ENCODE measurements around the gene ACBD4. TPM values are rescaled to one million over a fixed set of nuclear protein-coding genes. Genes with fewer than 3 reads are reported as not detected.

ACBD4 gene
- total and polyA plus RNA-seq, 2 of the 4 experiments (the other 2 are of a cell fraction), result 2.3 to 5.7 TPM

GRCh38 chr17:45155029-45155428 lies 19.5 kb downstream of the ACBD4 start:
- no peak overlapping the region for H2BK120ac ChIP-seq (ENCODE audit: low read depth, low read length)
- no peak overlapping the region for H3K27ac ChIP-seq (ENCODE audit: insufficient read depth, low read length)
- DNase-seq (no peak), ATAC-seq (ENCODE audit: low read depth) (no peak)
- in situ Hi-C loops (cut with MboI; ENCODE audit: low sequenced_read_pairs), result no loop called here
- ChIA-PET POLR2A (ENCODE audit: unreplicated experiment) (interaction anchor here (0.6 kb wide), 4 partner anchors 26 to 227 kb away, joined by 3 to 5 read pairs (median 4); no protein-coding TSS in a partner anchor), CTCF (interaction anchor here (0.6 to 1.6 kb wide), 2 partner anchors 20 to 64 kb away, joined by 4 to 9 read pairs; partner anchors contain the start of gene ACBD4)
- no peak overlapping the region for H2BK5ac ChIP-seq (ENCODE audit: low read depth, low read length, poor library complexity, severe bottlenecking)
- H3K27me3 ChIP-seq (ENCODE audit: control insufficient read depth, insufficient read depth, low read length), result no peaks in the 10 kb centered on the region
- H3K79me1 ChIP-seq (ENCODE audit: low read depth in 1 of 2, low read length in 2 of 2), result peaks cover 17 to 58% of the 10 kb centered on the region in 2 experiments
- H4K8ac ChIP-seq (ENCODE audit: low read depth in 2 of 2, low read length in 2 of 2), result no peak overlapping the region
- no peak overlapping the region for H4K5ac ChIP-seq (ENCODE audit: low read depth, low read length)
- no peak overlapping the region for H3K4me2 ChIP-seq (ENCODE audit: low read depth, low read length)
- H3K9ac ChIP-seq (ENCODE audit: low read depth, low read length), result no peak overlapping the region
- H3K14ac ChIP-seq (replicated peaks; ENCODE audit: low read depth, low read length), result no peak overlapping the region
- no peak overlapping the region for H2AK9ac ChIP-seq (replicated peaks; ENCODE audit: low read depth, low read length, poor library complexity)
- no peak overlapping the region for H2BK15ac ChIP-seq (ENCODE audit: low read depth, low read length)
- no peak overlapping the region for H4K91ac ChIP-seq (ENCODE audit: insufficient read depth, low read depth, low read length)
- no peak overlapping the region for H2AK5ac ChIP-seq (ENCODE audit: low read depth, low read length)
- peaks cover 8% of the 10 kb centered on the region for H3K9me1 ChIP-seq (ENCODE audit: insufficient read depth, low read length)
- peaks cover 33% of the 10 kb centered on the region for H4K20me1 ChIP-seq (ENCODE audit: insufficient read depth, low read length)
- no peaks in the 10 kb centered on the region for H3K9me3 ChIP-seq (ENCODE audit: control insufficient read depth, insufficient read depth, low read length)
- peaks cover 10% of the 10 kb centered on the region for H3K4me1 ChIP-seq (ENCODE audit: control insufficient read depth, insufficient read depth, low read length)
- H3K56ac ChIP-seq (ENCODE audit: extremely low read depth, insufficient read depth, low read length), result no peak overlapping the region
- TF ChIP-seq FOS (IDR thresholded peaks at IDR 0.05; ENCODE audit: low read depth, low read length), result no peak
- no peak for TF ChIP-seq SMC3 (IDR thresholded peaks at IDR 0.05; ENCODE audit: low read depth, low read length)
- dilution Hi-C loops (cut with HindIII; ENCODE audit: low sequenced_read_pairs, unreplicated experiment), result no loop called here
- WGBS, 2 experiments (ENCODE audit: extremely low coverage in 2 of 2, insufficient read length in 1 of 2), result no CpG with 5 or more reads among the region's 4 CpGs
- intact Hi-C loops (cut with micrococcal nuclease), result no loop called here
- no peak overlapping the region for H2AFZ ChIP-seq (replicated peaks; ENCODE audit: low read length, poor library complexity)
- H3K36me3 ChIP-seq (ENCODE audit: control insufficient read depth, insufficient read depth, low read length), result no peaks in the 10 kb centered on the region
- H2BK20ac ChIP-seq (ENCODE audit: low read depth, low read length), result no peak overlapping the region
- H3K18ac ChIP-seq (ENCODE audit: low read depth, low read length), result no peak overlapping the region
- H3K4ac ChIP-seq (ENCODE audit: low read depth, low read length), result no peak overlapping the region
- H3K23ac ChIP-seq (ENCODE audit: low read depth, low read length), result no peak overlapping the region
- H3K4me3 ChIP-seq (ENCODE audit: insufficient read depth, low read depth, low read length), result no peak overlapping the region
- no TSS peak for BruUV-seq (replicated peaks)

Measured in IMR-90 (cell line).